Measurements from ENCODE around the gene VTI1A.

DNA sequence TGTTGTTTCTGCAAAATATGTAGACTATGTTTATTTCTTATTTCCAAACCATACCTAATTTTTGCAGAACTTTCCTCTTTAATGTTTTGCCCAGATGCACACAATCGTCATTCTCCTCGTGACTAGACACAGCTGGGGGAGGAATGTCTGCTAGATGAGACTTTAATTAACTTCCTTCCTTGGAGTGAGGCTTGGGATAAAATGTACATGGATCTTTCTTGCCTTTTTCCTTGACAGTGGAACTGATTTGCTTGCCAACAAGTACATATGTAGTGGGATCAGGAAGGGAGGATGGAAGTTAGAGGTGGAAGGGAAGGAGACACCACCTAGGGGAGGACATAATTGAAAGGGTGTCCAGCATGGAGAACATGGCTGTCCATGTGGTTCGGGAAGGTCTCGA is 172.5 kb downstream of the VTI1A start:
- TF ChIP-seq, protein P1, sequence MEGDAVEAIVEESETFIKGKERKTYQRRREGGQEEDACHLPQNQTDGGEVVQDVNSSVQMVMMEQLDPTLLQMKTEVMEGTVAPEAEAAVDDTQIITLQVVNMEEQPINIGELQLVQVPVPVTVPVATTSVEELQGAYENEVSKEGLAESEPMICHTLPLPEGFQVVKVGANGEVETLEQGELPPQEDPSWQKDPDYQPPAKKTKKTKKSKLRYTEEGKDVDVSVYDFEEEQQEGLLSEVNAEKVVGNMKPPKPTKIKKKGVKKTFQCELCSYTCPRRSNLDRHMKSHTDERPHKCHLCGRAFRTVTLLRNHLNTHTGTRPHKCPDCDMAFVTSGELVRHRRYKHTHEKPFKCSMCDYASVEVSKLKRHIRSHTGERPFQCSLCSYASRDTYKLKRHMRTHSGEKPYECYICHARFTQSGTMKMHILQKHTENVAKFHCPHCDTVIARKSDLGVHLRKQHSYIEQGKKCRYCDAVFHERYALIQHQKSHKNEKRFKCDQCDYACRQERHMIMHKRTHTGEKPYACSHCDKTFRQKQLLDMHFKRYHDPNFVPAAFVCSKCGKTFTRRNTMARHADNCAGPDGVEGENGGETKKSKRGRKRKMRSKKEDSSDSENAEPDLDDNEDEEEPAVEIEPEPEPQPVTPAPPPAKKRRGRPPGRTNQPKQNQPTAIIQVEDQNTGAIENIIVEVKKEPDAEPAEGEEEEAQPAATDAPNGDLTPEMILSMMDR (conservative IDR thresholded peaks at IDR 0.05; ENCODE audit: low read depth in 2 of 2): no peak
- no peak for TF ChIP-seq POLR2AphosphoS5 (IDR thresholded peaks at IDR 0.05; ENCODE audit: low read depth)
- TF ChIP-seq, protein P2, sequence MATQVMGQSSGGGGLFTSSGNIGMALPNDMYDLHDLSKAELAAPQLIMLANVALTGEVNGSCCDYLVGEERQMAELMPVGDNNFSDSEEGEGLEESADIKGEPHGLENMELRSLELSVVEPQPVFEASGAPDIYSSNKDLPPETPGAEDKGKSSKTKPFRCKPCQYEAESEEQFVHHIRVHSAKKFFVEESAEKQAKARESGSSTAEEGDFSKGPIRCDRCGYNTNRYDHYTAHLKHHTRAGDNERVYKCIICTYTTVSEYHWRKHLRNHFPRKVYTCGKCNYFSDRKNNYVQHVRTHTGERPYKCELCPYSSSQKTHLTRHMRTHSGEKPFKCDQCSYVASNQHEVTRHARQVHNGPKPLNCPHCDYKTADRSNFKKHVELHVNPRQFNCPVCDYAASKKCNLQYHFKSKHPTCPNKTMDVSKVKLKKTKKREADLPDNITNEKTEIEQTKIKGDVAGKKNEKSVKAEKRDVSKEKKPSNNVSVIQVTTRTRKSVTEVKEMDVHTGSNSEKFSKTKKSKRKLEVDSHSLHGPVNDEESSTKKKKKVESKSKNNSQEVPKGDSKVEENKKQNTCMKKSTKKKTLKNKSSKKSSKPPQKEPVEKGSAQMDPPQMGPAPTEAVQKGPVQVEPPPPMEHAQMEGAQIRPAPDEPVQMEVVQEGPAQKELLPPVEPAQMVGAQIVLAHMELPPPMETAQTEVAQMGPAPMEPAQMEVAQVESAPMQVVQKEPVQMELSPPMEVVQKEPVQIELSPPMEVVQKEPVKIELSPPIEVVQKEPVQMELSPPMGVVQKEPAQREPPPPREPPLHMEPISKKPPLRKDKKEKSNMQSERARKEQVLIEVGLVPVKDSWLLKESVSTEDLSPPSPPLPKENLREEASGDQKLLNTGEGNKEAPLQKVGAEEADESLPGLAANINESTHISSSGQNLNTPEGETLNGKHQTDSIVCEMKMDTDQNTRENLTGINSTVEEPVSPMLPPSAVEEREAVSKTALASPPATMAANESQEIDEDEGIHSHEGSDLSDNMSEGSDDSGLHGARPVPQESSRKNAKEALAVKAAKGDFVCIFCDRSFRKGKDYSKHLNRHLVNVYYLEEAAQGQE (IDR thresholded peaks at IDR 0.05; ENCODE audit: unreplicated experiment): no peak
